ENCODE results near the gene HDAC2.
"Not testable (repeated sequence)": the region's sequence is repeated elsewhere in the genome, so short reads cannot be mapped to it uniquely, and the experiment has no call there.

Gene HDAC2

GRCh38 chr6:113969888-113970804 lies 802 bp downstream of the HDAC2 start:
- peak; percentile 57 for DNase-seq

DNA sequence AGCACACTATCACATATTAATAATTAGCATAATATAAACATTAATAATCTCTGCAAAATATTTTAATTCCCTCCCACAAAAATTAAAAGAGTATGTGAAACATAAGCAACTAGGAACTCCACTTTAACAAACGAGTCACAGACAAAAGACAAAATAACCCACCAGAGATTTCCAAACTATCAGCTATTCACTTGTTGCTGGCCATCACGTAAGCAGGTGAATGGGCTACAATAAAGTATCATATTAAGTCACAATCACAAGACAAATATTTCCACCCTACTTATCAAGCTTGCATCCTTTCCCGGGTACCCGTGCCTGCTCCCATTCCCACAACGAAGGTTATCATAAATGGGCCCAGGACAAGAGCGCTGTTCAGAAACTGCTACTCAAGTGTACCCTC lies 2.5 kb downstream of the HDAC2 start:
- no peak for DNase-seq

- no peak for DNase-seq
Measured at GRCh38 chr6:113967777-113968176, 3.2 kb downstream of the HDAC2 start.

GRCh38 chr6:113960795-113961194 lies 10.2 kb downstream of the HDAC2 start:
- no peak for DNase-seq

GRCh38 chr6:113959235-113959634 lies 11.7 kb downstream of the HDAC2 start:
- DNase-seq: no peak

DNA sequence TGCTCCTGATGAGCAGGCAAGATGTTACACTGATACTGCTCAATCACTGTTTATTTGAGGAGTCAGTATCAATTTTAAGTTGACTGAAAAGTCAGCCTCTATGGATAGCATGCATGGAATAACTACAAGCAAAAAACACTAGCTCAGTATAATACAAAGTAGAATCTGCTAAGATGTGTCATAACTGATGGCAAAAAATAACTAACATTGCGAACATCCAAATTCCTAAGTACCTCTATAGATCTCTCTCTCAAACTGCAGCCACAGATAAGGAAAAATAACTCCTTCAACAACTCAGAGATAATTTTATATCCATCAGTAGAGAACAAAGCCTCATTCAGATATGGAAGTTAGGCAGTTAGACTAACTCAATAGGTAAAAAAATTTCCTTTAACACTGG lies 16.3 kb downstream of the HDAC2 start:
- DNase-seq: no peak

DNA sequence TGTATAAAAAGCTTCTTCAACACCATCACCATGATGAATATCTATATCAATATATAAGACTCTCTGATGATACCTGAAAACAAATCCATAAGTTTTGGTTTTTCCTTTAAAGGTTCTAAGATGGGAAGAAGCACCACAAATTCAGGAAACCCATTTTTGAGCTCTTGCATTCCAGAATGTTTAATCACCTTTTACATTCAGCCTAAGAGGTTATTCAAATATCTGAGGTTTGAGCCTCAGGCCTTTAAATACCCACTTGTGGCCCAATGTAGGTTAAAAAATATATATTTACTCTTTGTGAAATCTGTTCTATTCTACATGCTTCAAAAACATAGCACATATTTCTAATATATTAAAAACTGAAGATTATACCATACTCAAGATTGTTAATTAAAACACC lies 17.6 kb downstream of the HDAC2 start:
- no peak for DNase-seq

DNA sequence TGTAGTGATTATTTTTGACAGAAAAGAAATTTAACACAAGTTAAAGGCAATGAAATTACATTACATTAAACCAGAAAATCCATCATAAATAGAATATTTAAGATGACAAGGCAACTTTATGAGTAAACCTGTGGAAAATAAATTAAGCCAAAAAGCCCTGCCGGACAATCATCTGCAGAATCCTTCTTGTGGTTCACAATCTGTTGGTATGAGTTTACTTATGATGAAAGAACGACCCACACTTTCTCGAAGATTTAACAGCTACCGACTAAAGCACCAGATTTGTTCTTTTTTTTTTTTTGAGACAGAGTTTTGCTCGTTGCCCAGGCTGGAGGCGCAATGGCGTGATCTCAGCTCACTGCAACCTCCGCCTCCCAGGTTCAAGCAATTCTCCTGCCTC lies 21.4 kb downstream of the HDAC2 start:
- no peak for DNase-seq

DNA sequence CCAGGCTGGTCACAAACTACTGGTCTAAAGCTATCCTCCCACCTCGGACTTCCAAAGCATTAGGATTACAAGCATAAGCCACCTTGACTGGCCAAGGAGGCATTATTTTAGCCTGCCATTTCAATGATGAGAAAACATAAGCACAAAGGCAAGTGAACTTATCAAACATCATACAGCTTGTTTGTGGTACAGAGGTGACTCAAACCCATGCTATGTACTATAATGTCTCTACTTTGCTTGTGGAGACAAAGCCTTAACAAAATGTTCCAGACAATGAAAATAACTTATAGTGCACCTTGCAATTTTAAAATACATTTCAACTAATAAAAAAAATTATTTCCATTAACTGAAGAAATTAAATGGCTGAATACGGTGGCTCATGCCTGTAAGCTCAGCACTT lies 26.2 kb downstream of the HDAC2 start:
- DNase-seq: no peak

DNA sequence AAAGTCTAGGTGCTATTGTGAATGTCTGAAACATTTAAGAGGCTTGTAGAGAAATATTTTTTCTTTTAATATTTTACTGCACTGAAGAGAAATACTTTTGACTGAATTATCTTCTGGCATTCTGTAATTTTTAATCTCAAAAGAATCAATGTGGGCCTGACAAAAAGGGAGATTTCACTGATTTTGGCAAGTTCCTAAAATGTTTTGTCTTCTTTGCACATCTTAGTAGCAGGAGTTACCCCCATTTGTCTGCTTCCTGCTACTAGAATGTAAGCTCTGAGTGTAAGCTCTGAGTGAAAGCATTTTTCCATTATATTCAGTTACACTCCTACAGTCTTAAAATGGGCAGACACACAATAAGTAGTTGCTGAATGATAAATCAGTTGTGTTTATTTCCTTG lies 31.1 kb downstream of the HDAC2 start:
- no peak for DNase-seq

- DNase-seq: no peak
Measured at GRCh38 chr6:113936093-113936934, 34.6 kb downstream of the HDAC2 start.

DNA sequence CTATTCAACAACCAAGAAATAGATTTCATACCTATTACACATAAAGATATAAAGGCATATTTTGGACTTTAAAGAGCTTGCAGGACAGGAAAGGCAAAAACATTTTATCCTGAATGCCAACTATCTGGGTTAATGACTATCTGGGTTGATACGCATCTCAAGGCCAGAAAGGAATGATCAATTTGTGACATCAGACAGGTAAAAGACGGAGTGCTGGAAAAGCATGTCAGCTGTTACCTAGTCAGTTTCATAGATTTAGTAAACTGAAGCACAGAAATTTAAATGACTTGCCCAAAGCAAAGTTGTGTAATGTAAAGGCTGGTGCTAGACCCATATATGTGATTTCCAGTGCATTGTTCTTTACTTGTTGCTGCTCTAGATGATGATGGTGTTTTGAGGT lies 36.8 kb downstream of the HDAC2 start:
- no peak for DNase-seq

DNA sequence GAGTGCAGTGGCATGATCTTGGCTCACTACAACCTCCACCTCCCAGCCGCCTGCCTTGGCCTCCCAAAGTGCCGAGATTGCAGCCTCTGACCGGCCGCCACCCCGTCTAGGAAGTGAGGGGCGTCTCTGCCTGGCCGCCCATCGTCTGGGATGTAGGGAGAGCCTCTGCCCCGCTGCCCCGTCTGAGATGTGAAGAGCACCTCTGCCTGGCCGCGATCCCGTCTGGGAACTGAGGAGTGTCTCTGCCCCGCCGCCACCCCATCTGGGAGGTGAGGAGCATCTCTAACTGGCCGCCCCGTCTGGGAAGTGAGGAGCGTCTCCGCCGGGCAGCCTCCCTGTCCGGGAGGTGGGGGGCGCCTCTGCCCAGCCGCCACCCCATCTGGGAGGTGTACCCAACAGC lies 39.0 kb downstream of the HDAC2 start:
- DNase-seq: not testable (repeated sequence)

DNA sequence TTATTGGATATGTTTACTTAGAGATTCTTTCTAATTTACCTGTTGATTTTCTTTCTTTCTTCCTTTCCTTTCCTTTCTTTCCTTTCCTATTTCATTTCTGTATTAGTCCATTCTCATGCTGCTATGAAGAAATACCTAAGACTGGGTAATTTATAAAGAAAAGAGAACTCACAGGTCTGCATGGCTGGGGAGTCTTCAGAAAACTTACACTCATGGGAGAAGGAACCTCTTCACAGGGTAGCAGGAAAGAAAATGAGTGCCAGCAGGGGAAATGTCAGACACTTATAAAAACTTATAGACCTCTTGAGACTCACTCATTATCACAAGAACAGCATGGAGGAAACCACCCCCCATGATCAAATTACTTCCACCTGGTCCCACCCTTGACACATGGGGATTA lies 40.8 kb downstream of the HDAC2 start:
- no peak for DNase-seq

GRCh38 chr6:113927001-113927400 lies 43.9 kb downstream of the HDAC2 start:
- DNase-seq: no peak

DNA sequence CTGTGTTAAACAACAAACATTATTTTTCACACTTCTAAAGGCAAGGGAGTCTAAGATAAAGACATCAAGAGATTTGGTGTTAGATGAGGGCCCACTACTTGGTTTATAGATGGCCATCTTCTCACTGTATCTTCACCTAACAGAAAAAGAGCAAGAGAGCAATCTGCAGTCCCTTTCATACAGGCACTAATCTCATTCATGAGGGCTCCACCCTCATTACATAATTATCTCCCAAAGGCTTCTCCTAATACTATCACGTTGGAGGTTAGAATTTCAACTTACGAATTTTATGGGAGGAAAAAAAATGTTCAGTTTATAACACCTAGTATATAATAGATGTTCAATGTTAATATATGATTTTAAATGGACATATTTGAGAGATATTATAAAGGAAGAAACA lies 45.6 kb downstream of the HDAC2 start:
- no peak for DNase-seq

DNA sequence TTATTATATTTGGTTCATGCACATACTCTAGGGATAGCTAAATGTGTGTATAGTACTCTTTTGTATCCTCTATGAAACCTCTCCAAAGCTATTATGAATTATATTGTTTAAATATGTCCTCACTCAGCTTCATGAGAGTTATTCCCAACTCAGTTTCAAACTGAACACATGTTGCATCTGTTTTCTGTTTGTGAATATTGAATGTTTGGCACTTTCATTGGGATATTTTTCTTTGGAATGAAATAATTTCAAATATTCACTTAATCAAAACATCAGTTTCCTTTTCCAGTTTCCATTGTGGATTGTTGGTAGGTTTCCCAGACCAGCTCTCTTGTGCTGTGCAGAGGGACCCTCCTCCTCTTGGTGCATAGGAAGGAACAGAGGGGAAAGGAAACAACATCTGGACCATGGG lies 46.6 kb downstream of the HDAC2 start:
- no peak for DNase-seq

DNA sequence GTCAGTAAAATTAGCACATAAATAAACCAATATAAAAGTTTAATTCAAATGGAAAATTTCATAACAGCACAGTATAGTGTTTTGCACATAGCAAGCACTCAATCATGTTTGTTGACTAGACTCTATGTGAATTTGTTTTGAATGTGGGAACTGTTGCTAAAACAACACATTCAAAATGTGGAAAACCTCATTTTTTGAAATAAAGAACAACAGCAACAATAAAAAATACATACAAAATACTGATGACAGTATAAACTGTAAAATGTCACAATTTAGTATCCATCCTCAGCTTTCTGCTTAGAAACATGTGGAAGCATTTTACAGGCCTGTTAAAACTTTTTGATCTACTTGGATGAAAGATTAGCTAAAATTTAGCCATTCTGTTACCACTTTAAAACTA lies 47.4 kb downstream of the HDAC2 start:
- DNase-seq: no peak

DNA sequence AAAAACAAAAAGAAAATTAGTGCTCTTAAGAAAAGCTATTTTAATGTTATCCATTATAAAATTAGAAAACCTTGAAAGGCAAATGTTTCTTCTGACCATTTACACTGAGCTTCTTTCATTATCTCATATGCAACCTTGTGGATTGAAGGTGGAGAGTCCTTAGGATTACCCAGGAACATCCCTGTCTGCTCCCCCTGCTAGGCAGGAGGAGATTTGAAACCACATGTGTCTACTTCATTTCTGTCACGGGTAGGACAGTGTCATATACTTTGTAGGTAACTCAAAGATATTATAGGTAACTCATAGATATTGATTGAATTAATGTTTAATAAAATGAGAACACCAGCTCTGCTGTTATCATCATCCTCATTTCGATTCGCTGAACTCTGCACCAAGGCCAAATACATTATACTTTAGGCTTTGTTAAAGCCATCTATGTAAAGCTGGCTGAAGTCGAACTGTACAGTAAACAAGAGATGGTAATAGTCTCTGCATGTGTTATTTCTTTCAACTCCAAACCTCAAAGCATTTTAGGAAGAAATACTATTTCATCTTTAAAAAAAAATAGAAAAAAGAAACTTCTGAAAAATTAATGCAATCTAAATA lies 49.5 kb downstream of the HDAC2 start:
- DNase-seq: no peak

GRCh38 chr6:113920663-113921267 lies 50.2 kb downstream of the HDAC2 start:
- no peak for DNase-seq

DNA sequence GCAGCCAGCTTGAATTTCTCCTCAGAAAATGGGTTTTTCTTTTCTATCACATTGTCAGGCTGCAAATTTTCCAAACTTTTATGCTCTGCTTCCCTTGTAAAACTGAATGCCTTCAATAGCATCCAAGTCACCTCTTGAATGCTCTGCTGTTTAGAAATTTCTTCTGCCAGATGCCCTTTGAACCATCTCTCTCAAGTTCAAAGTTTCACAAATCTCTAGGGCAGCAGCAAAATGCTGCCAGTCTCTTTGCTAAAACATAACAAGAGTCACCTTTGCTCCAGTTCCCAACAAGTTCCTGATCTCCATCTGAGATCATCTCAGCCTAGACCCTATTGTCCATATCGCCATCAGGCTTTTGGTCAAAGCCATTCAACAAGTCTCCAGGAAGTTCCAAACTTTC lies 60.7 kb downstream of the HDAC2 start:
- not testable (repeated sequence) for DNase-seq

GRCh38 chr6:113909224-113909856 lies 61.6 kb downstream of the HDAC2 start:
- DNase-seq: peak; percentile 6

DNA sequence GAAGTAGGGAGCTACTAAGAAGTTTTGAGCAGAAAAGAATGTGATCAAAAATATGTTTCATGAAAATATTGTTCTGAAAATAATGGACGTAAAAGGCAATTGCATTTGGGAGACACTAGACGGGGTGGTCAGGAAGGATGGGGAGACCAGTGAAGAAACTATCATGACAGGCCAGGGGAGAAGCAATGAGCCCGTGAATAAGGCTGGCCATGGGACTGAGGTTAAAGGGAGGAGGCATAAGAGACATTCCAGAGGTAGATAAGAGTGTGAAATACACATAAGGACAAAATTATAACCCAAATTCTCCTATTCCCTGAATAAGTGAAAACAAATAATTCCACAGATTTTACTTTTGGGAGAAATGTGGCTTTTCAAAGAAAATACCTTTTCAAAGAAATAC lies 62.1 kb downstream of the HDAC2 start:
- no peak for DNase-seq
